Measurements from ENCODE around the gene NPM1.

DNA sequence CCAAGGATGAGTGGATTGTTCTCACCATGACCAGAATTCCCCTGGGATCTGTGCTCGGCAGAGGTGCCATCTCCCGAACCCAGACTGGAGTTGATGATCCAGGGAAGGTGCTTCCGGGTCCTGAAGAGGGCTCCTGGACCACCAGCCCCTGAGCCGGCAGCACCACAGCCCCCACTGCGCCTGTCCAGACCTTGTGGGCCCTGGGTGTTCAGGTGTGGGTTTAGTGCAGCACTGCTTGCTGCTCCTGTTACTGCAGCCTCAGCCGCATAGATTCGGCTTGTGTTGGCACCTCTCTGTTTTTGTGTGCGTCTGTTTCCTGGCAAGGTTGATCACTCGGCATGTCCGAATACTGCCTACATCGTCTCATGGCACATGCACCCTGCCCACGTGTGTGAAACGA, 16.3 kb upstream of the NPM1 start:
- no peak for TF ChIP-seq CTCF (IDR thresholded peaks at IDR 0.05 in 8 of 11, conservative IDR thresholded peaks at IDR 0.05 in 3 of 11)
- no peak for TF ChIP-seq POLR2A (IDR thresholded peaks at IDR 0.05)

Measured in spleen (tissue), 7 donors.